HG03521 (cell line): Measurements from ENCODE around the gene ANO10.
"Not testable (repeated sequence)": the region's sequence is repeated elsewhere in the genome, so short reads cannot be mapped to it uniquely, and the experiment has no call there.

ENCODE experiments used
- ATAC-seq: cut with Tn5 transposase; IDR thresholded peaks from one replicate; pipeline ENCODE4 v1.9.1; 2021; ENCODE audit warnings: mild to moderate bottlenecking, moderate library complexity; ENCODE audit not compliant: unreplicated experiment

ANO10 gene

DNA sequence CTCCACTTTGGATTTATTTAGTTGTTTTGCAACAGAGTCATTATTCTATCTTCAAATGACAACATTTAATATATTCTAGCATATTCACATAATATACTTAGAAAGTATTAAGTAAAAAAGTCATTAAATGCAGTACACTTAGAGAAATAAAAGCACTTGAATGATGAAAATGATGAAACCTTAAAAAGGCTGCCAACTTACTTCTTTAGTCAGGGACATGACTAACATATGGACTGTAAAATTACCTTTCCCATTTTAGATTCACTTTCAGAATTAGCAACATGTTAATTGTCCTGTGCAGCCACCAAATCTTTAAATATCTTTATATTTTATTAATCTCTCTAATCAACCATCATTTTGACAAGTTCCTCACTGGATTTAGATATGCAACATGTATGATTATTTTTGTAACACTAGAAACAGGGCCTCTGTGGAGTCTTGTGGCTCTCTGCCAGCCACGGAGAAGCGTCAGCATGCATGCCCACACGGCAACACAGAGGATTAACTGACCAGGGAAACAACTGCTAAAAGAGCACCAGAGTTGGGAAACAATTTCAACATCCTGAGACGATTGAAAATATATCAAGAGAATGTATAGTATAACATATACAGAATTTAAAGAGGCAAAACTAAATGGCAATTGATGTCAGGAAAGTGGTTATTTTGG, 95.7 kb downstream of the ANO10 start:
- no peak for ATAC-seq

DNA sequence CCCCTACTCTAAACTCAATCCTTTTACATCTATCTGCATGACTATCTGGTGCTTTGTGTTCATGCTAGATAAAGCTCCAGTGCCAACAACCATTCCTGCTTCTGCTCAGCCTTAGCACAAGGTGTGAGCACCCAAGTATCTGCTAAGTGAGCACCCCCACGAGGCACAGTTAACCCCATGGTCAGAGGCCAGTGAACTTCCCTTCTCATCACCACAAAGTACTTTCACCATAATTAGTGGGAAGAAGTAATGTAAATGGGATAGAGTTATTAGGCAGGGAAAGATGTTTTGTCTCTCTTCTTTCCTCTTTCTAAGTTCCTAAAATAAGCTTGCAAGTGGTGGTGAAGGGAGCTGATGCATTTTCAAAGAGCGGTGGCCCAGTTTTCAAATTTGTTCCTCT, 96.4 kb downstream of the ANO10 start:
- no peak for ATAC-seq

DNA sequence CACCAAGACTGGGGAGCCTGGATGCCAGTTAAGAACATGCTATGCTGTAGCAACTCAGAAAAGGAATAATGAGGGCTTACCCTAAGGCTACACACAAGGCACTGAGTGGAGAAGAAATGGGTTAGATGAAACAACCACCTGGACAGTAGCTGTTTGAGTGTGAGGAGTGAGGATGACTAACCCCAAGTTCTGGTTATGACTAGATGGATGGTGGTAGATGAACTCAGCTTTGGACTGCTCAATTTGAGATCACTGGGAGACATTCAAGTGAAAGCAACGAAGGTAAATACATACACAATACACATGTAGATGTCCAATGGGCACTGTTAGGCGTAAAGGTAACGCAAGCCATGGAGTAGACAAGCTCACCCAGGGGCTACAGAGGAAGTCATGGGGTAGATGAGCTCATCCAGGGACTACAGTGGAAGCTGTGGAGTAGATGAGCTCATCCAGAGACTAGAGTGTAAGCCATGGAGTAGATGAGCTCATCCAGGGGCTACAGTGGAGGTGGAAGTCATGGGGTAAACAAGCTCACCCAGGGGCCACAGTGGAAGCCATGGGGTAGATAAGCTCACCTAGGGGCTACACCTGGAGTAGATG, 98.3 kb downstream of the ANO10 start:
- ATAC-seq: no peak

DNA sequence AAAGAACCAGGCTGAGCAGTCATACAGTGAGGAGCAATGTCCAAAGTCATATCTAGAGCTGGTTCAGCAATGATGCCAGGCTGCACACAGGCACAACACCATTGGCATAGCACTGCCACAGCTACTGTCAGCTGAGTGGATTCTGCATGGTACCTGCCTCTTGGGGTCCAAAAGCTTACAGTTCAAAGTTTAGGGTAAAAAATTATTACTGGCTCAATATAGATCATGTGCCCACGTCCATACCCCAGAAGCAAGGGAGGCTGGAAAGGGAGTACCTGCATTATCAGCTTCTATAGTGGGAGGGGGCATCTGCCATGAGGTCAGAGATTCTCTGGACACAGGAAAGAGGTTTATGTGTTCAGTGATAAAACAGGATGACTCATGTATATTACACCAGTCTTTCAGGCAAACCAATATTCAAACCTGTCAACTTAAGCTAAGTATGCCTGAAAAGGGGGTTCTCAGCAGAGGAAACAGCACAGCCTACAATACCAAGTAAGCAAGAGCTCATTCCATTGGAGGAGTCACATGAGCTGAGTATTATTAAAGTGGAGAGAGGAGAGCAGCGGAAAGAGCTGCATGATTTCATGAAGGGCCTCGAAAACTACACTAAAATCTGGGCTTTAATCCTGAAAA, 99.0 kb downstream of the ANO10 start:
- ATAC-seq: no peak

DNA sequence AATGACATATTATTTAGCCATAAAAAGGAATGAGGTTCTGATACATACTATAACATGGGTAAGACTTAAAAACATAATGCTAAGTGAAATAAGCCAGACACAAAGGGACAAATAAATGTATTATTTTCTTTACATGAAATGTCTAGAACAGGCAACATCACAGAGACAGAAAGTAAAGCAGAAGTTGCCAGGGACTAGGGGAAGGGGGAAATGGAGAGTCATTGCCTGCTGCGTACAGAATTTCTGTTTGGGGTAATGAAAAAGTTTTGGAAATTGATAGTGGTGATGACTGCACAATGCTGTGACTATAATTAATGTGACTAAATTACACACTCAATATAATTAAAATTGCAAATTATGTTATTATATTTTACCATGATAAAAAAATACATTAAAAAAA, 99.9 kb downstream of the ANO10 start:
- ATAC-seq: no peak

DNA sequence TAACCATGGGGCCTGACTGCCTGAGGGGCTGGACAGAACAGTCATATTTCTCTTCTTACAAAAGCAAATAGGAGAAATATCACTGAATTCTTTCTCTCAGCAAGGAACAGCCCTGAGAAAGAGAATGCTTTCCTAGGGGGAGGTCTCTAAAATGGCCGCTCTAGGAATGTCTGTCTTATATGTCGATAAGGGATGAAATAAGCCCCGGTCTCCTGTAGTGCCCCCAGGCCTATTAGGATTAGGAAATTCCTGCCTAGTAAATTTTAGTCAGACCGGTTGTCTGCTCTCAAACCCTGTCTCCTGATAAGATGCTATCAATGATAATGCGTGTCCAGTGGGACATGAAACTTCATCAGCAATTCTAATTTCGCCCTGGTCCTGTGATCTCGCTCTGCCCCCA, 103.3 kb downstream of the ANO10 start:
- ATAC-seq: not testable (repeated sequence)

DNA sequence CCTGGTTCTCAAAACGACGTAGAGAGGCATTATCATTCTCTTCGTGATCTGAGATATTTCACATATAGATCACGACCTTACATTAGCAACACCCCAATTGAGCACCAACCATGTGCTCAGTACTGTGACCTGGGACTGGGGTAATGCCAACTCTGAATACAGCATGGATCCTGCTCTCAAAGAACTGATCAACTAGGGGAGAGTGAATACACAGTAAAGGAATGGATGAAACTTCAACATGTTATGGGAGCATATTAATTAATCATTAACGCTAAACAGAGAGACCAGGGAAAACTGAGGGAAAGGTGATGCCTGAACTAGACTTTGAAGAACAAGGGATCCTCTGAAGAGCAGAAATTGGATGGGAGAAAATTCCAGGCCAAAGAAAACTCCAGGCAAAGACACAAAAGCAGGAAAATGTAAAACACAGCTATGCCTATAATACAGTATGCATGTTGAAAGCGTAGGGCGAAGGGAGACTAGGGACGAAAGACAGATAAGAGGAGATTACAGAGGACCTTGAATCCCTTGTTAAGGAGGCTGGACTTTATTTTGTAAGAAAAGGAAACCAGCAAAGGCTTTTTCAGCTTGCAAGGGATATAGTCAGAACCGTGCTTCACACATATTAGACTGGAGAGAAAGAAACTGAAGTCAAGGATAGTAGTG, 105.7 kb downstream of the ANO10 start:
- no peak for ATAC-seq

DNA sequence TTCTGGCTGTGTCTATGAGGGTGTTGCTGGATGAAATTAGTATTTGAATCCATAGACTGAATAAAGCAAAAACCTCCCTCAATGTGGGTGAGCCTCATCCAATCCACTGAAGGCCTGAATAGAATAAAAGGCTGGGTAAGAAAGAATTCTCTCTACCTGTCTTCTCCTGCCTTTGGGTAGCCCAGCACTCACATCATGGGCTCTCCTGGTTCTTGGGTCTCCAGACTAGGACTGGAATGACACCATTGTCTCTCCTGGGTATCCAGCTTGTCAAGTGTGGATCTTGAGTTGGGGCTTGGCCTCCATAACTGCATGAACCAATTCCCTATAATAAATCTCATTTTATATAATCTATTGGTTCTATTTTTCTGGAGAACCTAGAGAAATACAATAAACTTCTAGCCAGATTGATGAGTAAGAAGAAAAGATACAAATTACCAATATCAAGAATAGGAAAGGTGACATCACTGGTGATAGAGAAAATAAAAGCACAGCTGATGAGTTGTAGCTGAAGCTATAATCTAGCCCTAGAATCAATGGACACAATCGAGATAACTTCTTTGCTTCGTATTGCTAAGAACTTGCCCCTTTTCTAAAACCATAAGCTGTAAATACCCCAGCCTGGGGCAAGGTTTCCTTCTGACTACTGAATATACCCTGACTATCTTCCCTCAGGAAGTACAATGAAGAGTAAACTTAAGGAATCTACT, 106.4 kb downstream of the ANO10 start:
- no peak for ATAC-seq

DNA sequence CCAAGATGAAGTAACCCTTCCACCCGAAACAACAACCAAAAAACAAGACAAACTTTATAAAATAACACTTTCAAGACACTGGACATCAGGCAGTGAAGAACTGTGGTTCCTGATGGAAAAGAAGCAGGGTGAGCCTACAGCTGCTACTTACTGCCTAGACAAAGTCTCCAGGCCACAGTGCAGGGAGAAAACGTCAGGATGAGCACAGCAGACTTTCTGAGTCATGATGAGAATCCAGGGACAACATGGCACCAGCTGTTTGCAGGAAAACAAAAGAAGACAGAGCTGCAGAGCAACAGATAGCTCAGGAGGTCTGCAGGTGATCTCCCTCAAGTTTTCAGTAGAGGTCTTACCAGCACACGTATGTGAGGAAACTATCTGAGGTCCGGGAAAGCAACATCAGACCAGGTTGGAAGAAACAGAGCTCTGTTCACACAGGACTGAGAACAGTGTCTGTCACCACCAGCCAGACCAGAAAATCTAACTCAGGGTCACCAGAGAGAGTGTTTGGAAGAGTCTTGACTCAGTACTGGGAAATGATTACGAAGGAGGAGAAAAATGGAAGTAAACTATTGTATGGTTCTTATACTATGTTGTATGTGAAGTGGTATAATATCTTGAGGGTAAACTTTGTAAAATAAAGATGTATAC, 108.9 kb downstream of the ANO10 start:
- ATAC-seq: no peak

DNA sequence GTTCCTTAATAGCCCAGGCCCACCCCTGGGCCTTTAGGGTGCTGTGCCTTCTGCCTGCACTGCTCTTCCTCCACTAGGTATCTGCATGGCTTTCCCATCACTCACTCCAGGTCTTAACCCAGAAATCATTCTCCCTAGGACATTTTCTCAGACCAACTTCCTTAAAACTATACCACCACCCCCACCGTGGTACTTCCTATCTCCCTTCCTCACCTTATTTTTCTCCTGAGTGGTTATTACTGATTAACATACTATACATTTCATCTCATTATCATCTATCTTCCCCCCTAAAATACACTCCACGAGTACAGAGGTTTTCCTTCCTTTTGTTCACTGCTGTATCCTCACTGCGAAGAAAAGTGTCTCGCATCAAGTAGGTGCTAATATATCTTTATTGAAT, 115.2 kb downstream of the ANO10 start:
- no peak for ATAC-seq

DNA sequence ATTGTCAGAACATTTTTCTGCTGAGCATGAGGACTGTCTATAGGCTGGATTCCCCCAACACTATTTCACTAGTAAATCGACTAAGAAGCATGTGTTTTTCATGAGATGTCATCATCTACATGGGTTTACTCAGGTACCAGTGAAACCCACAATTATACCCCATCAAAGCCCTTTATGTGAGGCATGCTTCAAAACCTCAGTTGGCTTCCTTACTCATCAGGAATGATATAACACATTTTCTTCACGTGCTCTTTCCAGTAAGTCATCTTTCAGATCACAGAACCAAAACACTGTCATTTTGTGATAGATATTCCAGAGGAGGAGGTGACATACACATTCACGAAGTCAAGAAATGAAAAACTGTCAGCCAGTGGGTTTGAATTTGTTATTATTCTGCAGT, 116.5 kb downstream of the ANO10 start:
- ATAC-seq: no peak

DNA sequence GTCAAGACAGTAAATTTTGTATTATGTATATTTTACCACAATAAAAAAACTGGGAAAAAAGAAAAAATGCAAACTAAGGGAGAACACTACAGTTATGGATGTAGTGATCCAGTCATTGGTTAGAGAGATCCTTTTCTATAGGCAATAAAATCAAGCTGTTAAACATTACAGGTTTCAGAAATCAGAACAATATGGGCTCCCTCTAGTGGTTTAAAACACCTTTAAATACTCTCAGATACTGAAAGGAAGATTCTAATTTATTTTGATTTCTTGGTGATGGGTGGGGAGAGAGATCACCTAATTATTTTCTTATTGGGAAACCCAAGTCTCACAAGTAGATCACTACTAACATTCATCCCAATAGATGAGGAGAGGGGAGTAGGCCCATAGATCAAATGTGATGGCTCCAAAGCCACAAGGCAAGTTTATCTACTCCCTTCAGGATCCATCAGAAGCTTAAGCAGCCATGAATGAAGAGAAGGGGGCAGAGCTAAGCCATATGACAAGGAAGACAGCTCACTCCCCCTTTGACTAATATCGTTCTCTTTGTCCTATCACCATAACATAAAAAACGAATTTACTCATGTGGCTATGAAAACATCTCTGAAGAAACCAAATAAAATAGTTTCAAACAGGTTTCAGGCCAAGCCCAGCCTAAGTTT, 118.6 kb downstream of the ANO10 start:
- ATAC-seq: no peak

DNA sequence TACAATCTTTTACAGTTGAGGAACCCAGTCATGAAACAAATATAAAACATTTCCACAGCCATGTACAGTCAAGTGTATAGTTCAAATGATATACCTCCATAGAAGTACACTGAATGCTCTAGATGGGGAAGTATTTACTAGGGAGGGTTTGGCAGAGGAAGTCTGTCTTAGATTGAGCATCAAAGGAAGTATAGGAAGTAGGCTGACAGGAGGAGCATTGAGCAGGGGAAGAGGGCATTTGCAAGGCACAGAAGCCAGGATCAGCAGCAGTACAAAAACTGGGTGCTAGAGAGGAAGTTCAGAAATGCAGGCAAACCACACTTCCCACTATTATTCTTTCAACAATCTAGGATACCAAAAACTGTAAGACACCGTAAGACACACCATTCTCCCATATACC, 122.6 kb downstream of the ANO10 start:
- no peak for ATAC-seq

DNA sequence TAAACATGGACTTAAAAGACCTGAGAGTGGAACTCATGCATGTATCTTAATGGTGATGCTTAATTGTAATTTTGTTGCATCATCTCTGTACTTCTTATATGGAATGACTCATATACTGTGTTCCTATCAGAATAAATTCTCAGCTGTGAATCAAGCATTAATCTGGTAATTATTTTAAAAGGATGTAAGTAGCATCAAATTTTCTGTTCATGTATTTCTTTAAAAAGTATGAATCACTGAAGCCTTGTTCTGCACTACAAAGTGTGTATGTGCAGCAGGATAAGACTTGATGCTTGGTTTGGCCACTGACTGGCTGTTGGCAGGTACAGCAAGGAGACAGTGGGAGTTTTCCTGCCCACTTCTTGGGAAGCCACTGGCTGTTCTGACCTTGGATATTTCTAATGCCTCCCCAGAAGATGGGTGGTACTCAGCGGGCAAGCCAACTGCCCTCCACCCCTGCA, 123.9 kb downstream of the ANO10 start:
- no peak for ATAC-seq

DNA sequence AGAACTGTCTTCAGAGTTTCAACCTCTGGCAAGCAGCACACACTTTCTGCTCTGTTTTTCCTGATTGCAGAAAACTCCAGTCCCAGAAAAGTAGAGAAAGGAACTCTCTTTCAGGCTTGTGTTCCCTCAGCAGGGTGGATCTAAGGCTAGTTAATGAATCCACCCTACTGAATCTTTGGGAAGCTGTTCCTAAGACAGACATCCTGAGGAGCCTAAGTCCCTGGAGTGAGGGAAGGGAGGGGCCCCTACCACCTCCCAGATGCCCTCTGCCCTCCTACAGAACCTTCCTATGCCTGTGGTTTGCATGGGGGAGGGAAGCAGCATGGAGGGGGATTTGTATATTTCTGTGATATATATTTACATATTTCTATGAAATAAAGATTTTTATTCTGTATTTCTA, 124.4 kb downstream of the ANO10 start:
- no peak for ATAC-seq

DNA sequence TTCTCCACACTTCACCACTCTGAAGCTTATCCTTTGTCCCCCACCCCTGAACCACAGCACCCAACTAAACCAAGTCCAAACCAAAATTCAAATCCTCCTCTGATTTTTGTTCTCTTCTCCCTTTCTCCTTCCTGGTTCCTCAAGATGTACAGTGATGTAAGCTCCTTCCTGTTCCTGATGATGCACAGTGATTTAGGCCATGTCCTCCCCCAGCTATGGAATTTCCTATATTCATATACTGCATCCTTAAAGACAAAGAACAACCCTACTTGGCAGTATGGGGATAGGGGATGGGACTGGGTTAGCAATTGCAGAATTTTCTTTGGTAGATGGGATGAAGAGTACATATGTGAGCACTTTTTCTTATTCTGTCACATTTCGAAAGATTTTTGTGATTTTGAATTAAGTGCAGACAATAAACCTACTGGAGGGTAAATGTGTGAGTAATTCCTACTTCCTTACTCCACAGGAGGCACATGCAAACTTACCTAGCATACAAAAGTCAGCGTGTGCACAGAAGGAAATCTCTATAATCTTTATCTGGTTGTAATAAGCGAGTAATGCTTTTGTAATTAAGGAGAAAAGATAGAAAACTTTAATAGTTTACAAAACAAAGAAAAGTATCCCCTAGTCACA, 125.0 kb downstream of the ANO10 start:
- no peak for ATAC-seq

DNA sequence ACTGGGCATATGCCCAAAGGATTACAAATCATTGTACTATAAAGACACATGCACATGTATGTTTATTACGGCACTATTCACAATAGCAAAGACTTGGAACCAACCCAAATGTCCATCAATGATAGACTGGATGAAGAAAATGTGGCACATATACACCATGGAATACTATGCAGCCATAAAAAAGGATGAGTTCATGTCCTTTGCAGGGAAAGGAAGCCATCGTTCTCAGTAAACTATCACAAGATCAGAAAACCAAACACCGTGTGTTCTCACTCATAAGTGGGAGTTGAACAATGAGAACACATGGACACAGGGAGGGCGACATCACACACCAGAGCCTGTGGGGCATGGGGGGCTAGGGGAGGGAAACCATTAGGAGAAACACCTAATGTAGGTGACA, 128.9 kb downstream of the ANO10 start:
- ATAC-seq: not testable (repeated sequence)

DNA sequence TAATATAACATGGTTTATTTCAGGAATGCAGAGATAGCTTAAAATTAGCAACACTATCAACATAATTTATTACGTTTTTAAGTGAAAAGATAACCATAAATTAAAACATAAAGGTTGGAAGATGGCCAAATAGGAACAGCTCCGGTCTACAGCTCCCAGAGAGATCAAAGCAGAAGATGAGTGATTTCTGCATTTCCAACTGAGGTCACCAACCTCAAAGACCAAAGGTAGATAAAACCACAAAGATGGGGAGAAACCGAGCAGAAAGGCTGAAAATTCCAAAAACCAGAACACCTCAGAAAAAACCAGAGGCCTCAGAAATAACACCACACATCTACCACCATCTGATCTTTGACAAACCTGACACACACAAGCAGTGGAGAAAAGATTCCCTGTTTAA, 130.0 kb downstream of the ANO10 start:
- ATAC-seq: not testable (repeated sequence)

DNA sequence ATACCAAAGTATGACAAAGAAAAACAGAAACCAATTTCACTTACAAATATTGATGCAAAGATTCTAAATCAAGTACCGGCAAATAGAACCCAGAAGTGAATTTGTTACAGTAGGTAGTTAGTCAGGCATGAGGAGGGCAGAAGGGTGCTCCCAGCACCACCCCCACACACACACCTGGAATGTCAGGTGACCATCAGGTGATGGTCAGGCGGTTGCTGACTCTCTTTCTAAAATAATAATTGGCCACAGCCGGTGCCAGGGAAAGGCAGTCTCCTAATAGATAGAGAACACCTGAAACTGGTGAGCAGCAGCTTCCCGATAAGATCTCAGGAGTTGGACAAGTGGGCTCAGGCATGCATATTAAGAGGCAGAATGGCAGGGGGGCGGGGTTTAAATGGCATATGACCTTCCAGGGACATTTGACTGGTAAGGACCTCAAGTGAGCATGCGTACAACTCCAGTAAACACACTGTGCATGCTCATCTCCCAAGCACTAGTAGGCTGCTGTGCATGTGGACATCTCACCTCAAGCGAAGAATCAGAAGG, 131.1 kb downstream of the ANO10 start:
- no peak for ATAC-seq
